HepG2 (cell line): Measurements from ENCODE around the gene NECTIN3. TPM values are rescaled to one million over a fixed set of nuclear protein-coding genes. Genes with fewer than 3 reads are reported as not detected.

ENCODE experiments used
- CAMTA2 ChIP-seq: sonication (generic); formaldehyde crosslinking; IDR thresholded peaks from 2 replicates; pipeline ENCODE4 v1.4.0; 2020; ENCODE audit warnings: mild to moderate bottlenecking, missing genetic modification reagents, borderline replicate concordance
- CERS6 ChIP-seq: sonication (generic); formaldehyde crosslinking; IDR thresholded peaks from 2 replicates; pipeline ENCODE4 v1.5.0; 2020; ENCODE audit warnings: missing genetic modification reagents
- FOXK1 ChIP-seq: sonication (generic); formaldehyde crosslinking; IDR thresholded peaks from 2 replicates; pipeline ENCODE4 v1.4.0; 2020; ENCODE audit warnings: low read depth, missing genetic modification reagents, borderline replicate concordance
- HOXD1 ChIP-seq: sonication (generic); formaldehyde crosslinking; IDR thresholded peaks from 2 replicates; pipeline ENCODE4 v1.5.0; 2020; ENCODE audit warnings: missing genetic modification reagents
- KAT2B ChIP-seq: fragments of 150-350 bp; IDR thresholded peaks from 2 replicates; pipeline ENCODE4 v1.6.1; 2014; ENCODE audit warnings: low read depth, low read length, borderline replicate concordance
- KDM5B ChIP-seq: sonication (generic); formaldehyde crosslinking; IDR thresholded peaks from 2 replicates; pipeline ENCODE4 v1.4.0; 2020; ENCODE audit warnings: missing genetic modification reagents, mild to moderate bottlenecking, borderline replicate concordance
- MNT ChIP-seq: fragments of 450-650 bp; IDR thresholded peaks from 2 replicates; pipeline ENCODE4 v1.6.1; 2016
- NAIF1 ChIP-seq: sonication (generic); formaldehyde crosslinking; IDR thresholded peaks from 2 replicates; pipeline ENCODE4 v1.5.0; 2020; ENCODE audit warnings: mild to moderate bottlenecking, missing genetic modification reagents, borderline replicate concordance
- NFKBIZ ChIP-seq: IDR thresholded peaks from 2 replicates; pipeline ENCODE4 v1.6.1; 2018; ENCODE audit warnings: missing genetic modification reagents, missing compliant biosample characterization
- PAWR ChIP-seq: sonication (generic); formaldehyde crosslinking; IDR thresholded peaks from 2 replicates; pipeline ENCODE4 v1.4.0; 2020; ENCODE audit warnings: missing genetic modification reagents, mild to moderate bottlenecking, borderline replicate concordance
- SAP130 ChIP-seq: IDR thresholded peaks from 2 replicates; pipeline ENCODE4 v1.6.1; 2016; ENCODE audit warnings: low read depth
- UBTF ChIP-seq: sonication (generic); formaldehyde crosslinking; IDR thresholded peaks from 2 replicates; pipeline ENCODE4 v1.4.0; 2020; ENCODE audit warnings: mild to moderate bottlenecking, missing genetic modification reagents
- ZMAT3 ChIP-seq: sonication (generic); formaldehyde crosslinking; conservative IDR thresholded peaks from 2 replicates; pipeline ENCODE4 v1.7.0; 2021; ENCODE audit warnings: missing genetic modification reagents
- ZNF180 ChIP-seq: sonication (generic); formaldehyde crosslinking; IDR thresholded peaks from 2 replicates; pipeline ENCODE4 v1.4.0; 2020; ENCODE audit warnings: low read depth, missing genetic modification reagents, borderline replicate concordance
- ZNF354B ChIP-seq: sonication (generic); formaldehyde crosslinking; IDR thresholded peaks from 2 replicates; pipeline ENCODE4 v1.8.0; 2022; ENCODE audit warnings: mild to moderate bottlenecking, missing genetic modification reagents
- ZNF552 ChIP-seq: sonication (generic); formaldehyde crosslinking; IDR thresholded peaks from 2 replicates; pipeline ENCODE4 v1.9.0; 2022; ENCODE audit warnings: missing genetic modification reagents, mild to moderate bottlenecking, borderline replicate concordance
- ZNF772 ChIP-seq: sonication (generic); formaldehyde crosslinking; IDR thresholded peaks from 2 replicates; pipeline ENCODE4 v1.5.0; 2020; ENCODE audit warnings: mild to moderate bottlenecking, missing genetic modification reagents
- polyA plus RNA-seq, 8 experiments: library from polyadenylated mRNA; depleted of rRNA in 3 of 8; stranded (reverse) in 7 of 8; unstranded in 1 of 8; fragments of >200 nt; fragmentation: Illumina TruSeq in 4 of 8; extraction: Trizol in 4 of 8; gene quantifications; 2 replicates each; pipeline versions ENCODE4 v1.2.1 to v1.2.3, GENCODE V29; 2011 to 2016; ENCODE audit warnings: low read depth in 4 of 8, missing spikeins in 1 of 8, mixed read lengths in 1 of 8; ENCODE audit not compliant: insufficient read depth in 1 of 8
- total RNA-seq, 5 experiments: library from RNA; depleted of rRNA; stranded (reverse); fragments of >200 nt; fragmentation: Illumina TruSeq; extraction: Trizol; gene quantifications; 2 replicates each; pipeline ENCODE4 v1.2.3, GENCODE V29; 2016; ENCODE audit warnings: low read depth in 1 of 5
- TF ChIP-seq, protein P1 (sequence below): sonication (generic); formaldehyde crosslinking; IDR thresholded peaks from 2 replicates; pipeline ENCODE4 v1.4.0; 2020; ENCODE audit warnings: mild to moderate bottlenecking, missing genetic modification reagents, borderline replicate concordance

NECTIN3 gene
- total and polyA plus RNA-seq, 2 of the 13 experiments (the other 11 are each of a cell fraction or from before 2014, with no cell fraction given), result 10.4 to 45.1 TPM

DNA sequence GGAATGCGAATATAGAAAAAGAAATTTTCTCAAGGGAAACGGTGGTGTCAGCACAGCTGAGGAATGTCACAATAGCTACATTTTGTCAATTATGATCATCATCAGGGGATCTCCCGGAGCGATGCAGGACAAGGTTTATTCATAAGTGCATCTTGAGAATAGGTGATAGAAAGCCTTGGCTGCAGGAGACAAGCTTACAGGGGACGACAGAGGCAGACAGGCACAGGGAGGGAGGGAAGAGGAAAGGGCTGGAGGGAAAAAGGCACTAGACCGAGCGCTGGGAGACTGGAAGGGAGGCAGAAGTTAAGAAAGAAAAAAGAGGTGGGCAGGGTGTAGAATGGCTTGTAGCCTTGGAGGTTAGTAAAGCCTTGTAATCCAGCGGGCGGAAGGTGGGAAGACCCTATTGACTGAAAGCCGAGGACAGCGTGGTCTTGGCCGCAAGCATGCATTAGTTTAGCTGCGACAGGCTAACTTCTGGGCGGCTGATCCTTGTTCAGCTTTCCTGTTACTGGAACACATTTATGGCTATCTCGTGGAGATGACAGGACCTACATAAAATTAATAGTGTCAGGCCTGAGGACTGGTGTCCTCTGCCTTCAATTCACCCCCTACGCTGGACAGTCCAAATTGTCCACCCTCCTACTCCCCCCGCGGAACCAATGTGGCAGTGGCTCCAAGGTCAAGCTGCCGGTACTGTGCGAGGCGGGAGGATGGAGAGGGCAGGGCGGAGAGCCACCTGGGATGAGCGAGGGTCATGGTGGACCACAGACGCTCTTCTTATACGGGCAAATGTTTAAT lies 1.4 kb upstream of the NECTIN3 start (continued):
- TF ChIP-seq, protein P1, sequence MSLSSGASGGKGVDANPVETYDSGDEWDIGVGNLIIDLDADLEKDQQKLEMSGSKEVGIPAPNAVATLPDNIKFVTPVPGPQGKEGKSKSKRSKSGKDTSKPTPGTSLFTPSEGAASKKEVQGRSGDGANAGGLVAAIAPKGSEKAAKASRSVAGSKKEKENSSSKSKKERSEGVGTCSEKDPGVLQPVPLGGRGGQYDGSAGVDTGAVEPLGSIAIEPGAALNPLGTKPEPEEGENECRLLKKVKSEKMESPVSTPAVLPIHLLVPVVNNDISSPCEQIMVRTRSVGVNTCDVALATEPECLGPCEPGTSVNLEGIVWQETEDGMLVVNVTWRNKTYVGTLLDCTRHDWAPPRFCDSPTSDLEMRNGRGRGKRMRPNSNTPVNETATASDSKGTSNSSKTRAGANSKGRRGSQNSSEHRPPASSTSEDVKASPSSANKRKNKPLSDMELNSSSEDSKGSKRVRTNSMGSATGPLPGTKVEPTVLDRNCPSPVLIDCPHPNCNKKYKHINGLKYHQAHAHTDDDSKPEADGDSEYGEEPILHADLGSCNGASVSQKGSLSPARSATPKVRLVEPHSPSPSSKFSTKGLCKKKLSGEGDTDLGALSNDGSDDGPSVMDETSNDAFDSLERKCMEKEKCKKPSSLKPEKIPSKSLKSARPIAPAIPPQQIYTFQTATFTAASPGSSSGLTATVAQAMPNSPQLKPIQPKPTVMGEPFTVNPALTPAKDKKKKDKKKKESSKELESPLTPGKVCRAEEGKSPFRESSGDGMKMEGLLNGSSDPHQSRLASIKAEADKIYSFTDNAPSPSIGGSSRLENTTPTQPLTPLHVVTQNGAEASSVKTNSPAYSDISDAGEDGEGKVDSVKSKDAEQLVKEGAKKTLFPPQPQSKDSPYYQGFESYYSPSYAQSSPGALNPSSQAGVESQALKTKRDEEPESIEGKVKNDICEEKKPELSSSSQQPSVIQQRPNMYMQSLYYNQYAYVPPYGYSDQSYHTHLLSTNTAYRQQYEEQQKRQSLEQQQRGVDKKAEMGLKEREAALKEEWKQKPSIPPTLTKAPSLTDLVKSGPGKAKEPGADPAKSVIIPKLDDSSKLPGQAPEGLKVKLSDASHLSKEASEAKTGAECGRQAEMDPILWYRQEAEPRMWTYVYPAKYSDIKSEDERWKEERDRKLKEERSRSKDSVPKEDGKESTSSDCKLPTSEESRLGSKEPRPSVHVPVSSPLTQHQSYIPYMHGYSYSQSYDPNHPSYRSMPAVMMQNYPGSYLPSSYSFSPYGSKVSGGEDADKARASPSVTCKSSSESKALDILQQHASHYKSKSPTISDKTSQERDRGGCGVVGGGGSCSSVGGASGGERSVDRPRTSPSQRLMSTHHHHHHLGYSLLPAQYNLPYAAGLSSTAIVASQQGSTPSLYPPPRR, result no peak
- no peak for TF ChIP-seq MNT
- peak; percentile 36; the same call in 1 of the 2 replicates for TF ChIP-seq UBTF (CRISPR knock-in tag)
- no peak for TF ChIP-seq KAT2B
- no peak for TF ChIP-seq HOXD1 (CRISPR knock-in tag)
- no peak for TF ChIP-seq NFKBIZ
- TF ChIP-seq SAP130 (CRISPR knock-in tag), result peak; percentile 23; the same call in 1 of the 2 replicates
- no peak for TF ChIP-seq PAWR (CRISPR knock-in tag)
- no peak for TF ChIP-seq ZNF772 (CRISPR knock-in tag)
- no peak for TF ChIP-seq FOXK1 (CRISPR knock-in tag)
- TF ChIP-seq ZMAT3 (CRISPR knock-in tag), result no peak
- TF ChIP-seq ZNF552 (CRISPR knock-in tag), result no peak
- TF ChIP-seq ZNF180, result no peak
- TF ChIP-seq CAMTA2 (CRISPR knock-in tag), result no peak
- no peak for TF ChIP-seq NAIF1 (CRISPR knock-in tag)
- TF ChIP-seq CERS6 (CRISPR knock-in tag), result no peak
- TF ChIP-seq ZNF354B (CRISPR knock-in tag), result no peak
- no peak for TF ChIP-seq KDM5B (CRISPR knock-in tag)
